ENCODE data around the gene ABCC11.

DNA sequence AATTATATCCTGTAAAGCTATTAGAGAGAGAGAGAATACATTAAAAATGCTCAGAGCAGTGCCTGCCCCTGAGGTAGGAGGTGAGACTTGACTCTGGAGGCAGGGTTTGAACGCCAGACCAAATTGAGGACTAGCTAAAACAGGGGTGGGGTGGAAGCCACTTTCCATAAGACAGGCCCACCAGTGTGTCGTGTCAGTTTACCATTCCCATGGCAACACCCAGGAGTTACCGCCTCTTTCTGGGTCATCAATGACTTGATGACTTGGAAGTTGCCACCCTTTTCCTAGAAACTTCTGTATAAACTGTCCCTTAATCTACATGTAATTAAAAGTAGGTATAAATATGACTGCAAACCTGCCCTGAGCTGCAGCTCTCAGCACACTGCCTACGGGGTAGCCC, 59.6 kb downstream of the ABCC11 start:
- TF ChIP-seq, protein P1, sequence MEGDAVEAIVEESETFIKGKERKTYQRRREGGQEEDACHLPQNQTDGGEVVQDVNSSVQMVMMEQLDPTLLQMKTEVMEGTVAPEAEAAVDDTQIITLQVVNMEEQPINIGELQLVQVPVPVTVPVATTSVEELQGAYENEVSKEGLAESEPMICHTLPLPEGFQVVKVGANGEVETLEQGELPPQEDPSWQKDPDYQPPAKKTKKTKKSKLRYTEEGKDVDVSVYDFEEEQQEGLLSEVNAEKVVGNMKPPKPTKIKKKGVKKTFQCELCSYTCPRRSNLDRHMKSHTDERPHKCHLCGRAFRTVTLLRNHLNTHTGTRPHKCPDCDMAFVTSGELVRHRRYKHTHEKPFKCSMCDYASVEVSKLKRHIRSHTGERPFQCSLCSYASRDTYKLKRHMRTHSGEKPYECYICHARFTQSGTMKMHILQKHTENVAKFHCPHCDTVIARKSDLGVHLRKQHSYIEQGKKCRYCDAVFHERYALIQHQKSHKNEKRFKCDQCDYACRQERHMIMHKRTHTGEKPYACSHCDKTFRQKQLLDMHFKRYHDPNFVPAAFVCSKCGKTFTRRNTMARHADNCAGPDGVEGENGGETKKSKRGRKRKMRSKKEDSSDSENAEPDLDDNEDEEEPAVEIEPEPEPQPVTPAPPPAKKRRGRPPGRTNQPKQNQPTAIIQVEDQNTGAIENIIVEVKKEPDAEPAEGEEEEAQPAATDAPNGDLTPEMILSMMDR (IDR thresholded peaks at IDR 0.05): no peak
- TF ChIP-seq POLR2A (IDR thresholded peaks at IDR 0.05) (no peak), EP300 (IDR thresholded peaks at IDR 0.05) (no peak)
